ENCODE measurements around the gene SREBF1.

Gene SREBF1

DNA sequence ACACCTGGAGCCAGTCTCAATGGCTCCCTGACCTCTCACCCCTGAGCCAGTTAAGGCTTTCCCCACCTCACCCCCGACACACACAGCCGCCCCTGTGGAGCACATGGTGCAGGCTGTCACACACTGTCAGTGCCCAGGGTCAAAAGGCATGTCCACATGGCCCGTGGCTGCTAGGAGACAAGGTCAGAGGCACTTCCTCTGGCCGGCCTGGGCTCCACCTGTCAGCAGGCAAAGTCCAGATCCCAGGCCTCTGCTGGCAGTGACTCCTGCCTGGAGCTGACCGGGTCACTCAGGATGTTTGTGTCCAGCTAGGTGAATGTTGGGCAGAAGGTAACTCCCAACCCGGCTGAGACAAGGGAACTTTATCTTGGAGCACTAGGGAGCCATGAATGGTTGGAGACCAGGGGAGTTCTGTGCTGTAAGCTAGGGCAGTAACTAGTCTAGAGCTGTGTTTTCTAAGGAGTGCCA, 6.0 kb downstream of the SREBF1 start:
- no peaks in the 10 kb centered on the region for H3K27me3 ChIP-seq (ENCODE audit: control insufficient read depth in 1 of 2, insufficient read depth in 2 of 2, low read length in 2 of 2)
- H3K4me3 ChIP-seq (ENCODE audit: low read length in 2 of 2), result no peak overlapping the region
- H3K9ac ChIP-seq (ENCODE audit: low read length in 2 of 2), result peak overlapping the region in 1 of 2 donors; percentile 21
- no peaks in the 10 kb centered on the region for H3K9me3 ChIP-seq (ENCODE audit: control insufficient read depth in 2 of 2, low read length in 2 of 2)
- peaks cover 0 to 4% of the 10 kb centered on the region in 2 donors for H3K36me3 ChIP-seq (ENCODE audit: control insufficient read depth in 2 of 2, insufficient read depth in 2 of 2, low read length in 2 of 2)
- H3K27ac ChIP-seq (ENCODE audit: low read length), result peak overlapping the region; percentile 71
- peaks cover 47% of the 10 kb centered on the region for H3K4me1 ChIP-seq (ENCODE audit: control insufficient read depth, insufficient read depth, low read length)

DNA sequence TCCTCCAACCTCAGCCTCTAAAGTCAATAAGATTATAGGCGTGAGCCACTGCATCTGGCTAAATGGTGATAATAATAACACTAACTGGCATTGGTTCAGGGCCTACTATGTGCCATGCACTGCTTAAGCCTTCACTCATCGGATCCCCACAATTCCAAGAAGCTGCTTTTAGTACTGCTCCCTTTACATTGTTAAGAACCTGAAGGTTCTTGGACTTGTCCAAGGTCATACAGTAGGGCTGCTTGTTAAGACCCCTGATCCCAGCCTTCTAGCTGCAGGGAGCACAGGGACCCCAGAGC, 6.6 kb downstream of the SREBF1 start:
- peaks cover 0 to 4% of the 10 kb centered on the region in 2 donors for H3K36me3 ChIP-seq (ENCODE audit: control insufficient read depth in 2 of 2, insufficient read depth in 2 of 2, low read length in 2 of 2)
- H3K4me3 ChIP-seq (ENCODE audit: low read length in 2 of 2), result no peak overlapping the region
- no peaks in the 10 kb centered on the region for H3K9me3 ChIP-seq (ENCODE audit: control insufficient read depth in 2 of 2, low read length in 2 of 2)
- H3K4me1 ChIP-seq (ENCODE audit: control insufficient read depth, insufficient read depth, low read length), result peaks cover 47% of the 10 kb centered on the region
- H3K27me3 ChIP-seq (ENCODE audit: control insufficient read depth in 1 of 2, insufficient read depth in 2 of 2, low read length in 2 of 2), result no peaks in the 10 kb centered on the region
- no peak overlapping the region for H3K9ac ChIP-seq (ENCODE audit: low read length in 2 of 2)
- no peak overlapping the region for H3K27ac ChIP-seq (ENCODE audit: low read length)

DNA sequence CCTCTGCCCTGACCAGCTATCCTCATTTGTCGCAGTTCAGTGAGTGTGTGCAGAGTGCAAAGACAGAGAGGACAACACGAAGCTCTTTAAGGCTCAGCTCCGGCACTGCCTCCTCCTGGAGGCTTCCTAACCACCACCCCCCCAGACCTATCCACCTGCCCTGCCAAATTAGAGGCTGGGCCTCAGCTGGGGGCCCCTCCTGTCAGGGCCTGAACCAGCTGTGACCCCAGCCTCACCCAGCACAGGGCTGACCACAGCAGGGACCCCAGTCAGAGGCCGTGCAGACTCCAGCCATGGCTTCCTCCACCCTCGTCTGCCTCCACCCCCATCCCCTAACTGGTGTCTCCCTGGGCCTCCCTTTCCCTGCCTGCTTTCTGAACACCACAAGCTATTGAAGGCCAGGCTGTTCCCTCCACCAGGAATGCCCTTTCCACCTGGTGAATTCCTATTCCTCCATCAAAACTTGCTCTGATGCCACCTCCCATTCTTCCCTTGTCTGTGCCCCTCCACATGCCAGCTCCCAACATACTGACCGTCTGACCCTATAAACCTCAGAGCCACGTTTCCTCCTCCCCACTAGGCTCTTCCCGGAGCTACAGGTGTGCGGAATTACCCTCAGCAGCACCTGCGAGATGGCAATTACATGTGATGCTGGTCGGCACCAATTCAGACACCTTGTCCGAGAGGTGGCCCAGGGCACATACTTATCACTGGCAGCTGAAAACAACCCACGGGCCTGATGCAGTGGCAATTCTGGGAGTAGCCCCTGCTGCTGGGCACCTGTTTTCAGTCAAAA, 8.8 kb downstream of the SREBF1 start:
- H3K27ac ChIP-seq (ENCODE audit: low read length), result no peak overlapping the region

DNA sequence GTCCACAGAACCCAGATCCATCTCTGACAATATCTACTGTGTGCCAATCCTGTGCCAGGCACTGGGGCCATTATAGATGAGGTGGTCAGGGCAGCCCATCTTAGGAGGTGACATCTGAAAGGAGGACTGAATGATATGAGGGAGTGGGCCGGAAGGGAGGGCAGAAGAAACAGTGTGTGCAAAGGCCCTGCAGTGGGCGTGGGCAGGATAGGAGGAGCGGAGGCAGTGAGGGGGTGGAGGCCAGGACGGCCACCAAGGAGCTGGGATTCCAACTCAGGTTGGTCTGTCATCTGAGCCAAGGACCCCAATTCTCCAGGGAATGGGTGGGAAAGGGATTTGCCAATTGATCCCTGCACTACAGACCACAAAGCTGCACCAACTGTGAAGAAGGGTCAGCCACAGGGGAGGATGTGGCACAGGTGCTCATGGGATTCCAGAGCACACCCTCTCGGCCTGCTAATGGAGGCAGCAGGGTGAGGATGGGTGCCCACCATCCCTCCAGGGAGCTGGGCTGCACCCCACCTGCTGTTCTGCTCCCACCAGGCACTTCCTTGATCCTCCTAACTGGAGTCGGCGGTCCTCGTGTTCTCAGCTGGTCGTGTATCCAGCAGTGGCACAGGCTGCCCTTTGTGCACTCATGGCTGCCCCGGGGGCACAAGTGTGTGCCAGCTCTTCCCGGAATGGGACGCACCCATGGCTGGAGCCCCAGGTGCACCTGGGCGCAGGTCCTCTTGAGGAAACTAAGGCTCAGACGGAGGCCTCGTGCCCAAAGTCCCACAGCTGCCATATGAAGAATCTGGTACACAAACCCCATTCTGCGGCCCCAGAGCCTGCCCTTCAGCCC, 9.6 kb downstream of the SREBF1 start:
- H3K4me1 ChIP-seq (ENCODE audit: control insufficient read depth, insufficient read depth, low read length), result peaks cover 64% of the 10 kb centered on the region

More for the DNA sequence above, 8.8 kb downstream of the SREBF1 start:
- Histone ChIP-seq H3K36me3 (ENCODE audit: control insufficient read depth in 2 of 2, insufficient read depth in 2 of 2, low read length in 2 of 2) (peaks cover 0 to 4% of the 10 kb centered on the region in 2 donors), H3K9ac (ENCODE audit: low read length in 2 of 2) (no peak overlapping the region), H3K4me3 (ENCODE audit: low read length in 2 of 2) (no peak overlapping the region), H3K27me3 (ENCODE audit: control insufficient read depth in 1 of 2, insufficient read depth in 2 of 2, low read length in 2 of 2) (no peaks in the 10 kb centered on the region), H3K9me3 (ENCODE audit: control insufficient read depth in 2 of 2, low read length in 2 of 2) (no peaks in the 10 kb centered on the region), H3K4me1 (ENCODE audit: control insufficient read depth, insufficient read depth, low read length) (peaks cover 58% of the 10 kb centered on the region)

DNA sequence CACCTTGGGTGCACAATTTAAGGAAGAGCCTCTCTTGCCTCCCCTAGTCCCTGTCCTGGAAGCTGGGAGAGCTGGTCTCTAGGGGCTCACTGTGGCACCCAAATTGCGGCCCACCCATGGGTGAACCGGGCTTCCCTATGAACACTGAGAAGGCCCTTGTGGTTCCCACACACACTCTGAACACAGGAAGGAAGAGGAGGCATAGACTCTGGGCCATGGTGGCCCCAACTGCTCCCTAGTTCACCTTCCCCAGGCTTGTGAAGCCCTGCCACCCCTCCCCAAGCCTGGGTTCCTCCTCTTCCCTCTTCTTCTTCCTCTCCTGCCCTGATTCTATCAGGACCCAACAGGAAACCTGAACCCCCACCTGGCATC, 10.5 kb downstream of the SREBF1 start:
- no peak overlapping the region for H3K4me3 ChIP-seq (ENCODE audit: low read length in 2 of 2)
- H3K4me1 ChIP-seq (ENCODE audit: control insufficient read depth, insufficient read depth, low read length), result peaks cover 64% of the 10 kb centered on the region
- H3K27me3 ChIP-seq (ENCODE audit: control insufficient read depth in 1 of 2, insufficient read depth in 2 of 2, low read length in 2 of 2), result no peaks in the 10 kb centered on the region
- no peaks in the 10 kb centered on the region for H3K9me3 ChIP-seq (ENCODE audit: control insufficient read depth in 2 of 2, low read length in 2 of 2)
- H3K36me3 ChIP-seq (ENCODE audit: control insufficient read depth in 2 of 2, insufficient read depth in 2 of 2, low read length in 2 of 2), result peaks cover 0 to 4% of the 10 kb centered on the region in 2 donors
- H3K9ac ChIP-seq (ENCODE audit: low read length in 2 of 2), result no peak overlapping the region
- peak overlapping the region; percentile 46 for H3K27ac ChIP-seq (ENCODE audit: low read length)

More for the DNA sequence above, 9.6 kb downstream of the SREBF1 start:
- H3K9me3 ChIP-seq (ENCODE audit: control insufficient read depth in 2 of 2, low read length in 2 of 2), result no peaks in the 10 kb centered on the region
- no peak overlapping the region for H3K4me3 ChIP-seq (ENCODE audit: low read length in 2 of 2)
- peak overlapping the region; percentile 31 for H3K27ac ChIP-seq (ENCODE audit: low read length)
- peaks cover 0 to 4% of the 10 kb centered on the region in 2 donors for H3K36me3 ChIP-seq (ENCODE audit: control insufficient read depth in 2 of 2, insufficient read depth in 2 of 2, low read length in 2 of 2)
- no peak overlapping the region for H3K9ac ChIP-seq (ENCODE audit: low read length in 2 of 2)
- no peaks in the 10 kb centered on the region for H3K27me3 ChIP-seq (ENCODE audit: control insufficient read depth in 1 of 2, insufficient read depth in 2 of 2, low read length in 2 of 2)

DNA sequence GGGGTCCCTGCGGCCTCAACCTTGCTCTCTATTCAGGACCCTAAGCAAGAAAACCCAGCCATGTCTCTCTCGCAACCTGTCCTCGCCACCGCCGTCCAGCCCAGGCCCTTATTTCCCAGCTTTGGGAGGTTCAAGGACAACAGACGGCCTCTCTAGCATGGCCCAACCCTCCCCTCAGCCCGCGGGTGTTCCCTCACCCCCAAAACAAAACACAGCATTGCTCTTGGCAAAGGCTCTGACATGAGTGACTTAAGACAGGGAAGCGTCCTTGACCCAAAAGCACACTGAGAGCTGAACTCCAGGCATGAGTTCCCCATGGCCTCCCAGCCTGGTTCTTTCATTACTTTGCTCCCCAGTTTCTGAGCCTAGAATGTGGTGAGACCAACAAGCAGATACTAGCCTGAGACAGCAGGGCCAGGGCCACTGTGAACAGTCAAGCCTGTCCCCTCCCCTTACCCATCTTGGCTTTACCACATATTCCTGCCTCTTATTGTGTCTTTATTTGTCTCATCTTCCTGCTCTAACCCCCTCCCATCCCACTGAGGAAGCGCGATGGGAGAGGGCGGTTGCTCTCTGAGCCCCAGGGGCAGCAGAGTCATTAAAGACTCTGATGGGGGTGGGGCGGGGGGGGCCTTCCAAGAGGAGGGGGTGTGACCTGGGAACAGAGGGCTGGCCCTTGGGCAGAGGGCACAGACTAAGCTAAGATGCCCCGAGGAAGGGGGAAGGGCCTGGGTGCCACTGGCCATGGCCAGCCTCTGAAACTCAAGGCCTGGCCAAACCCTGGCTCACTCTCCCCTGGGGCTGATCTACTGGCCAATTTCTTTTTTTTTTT, 11.8 kb downstream of the SREBF1 start:
- H3K4me3 ChIP-seq (ENCODE audit: low read length in 2 of 2), result peak overlapping the region; percentile 70 to 74
- H3K9ac ChIP-seq (ENCODE audit: low read length in 2 of 2), result peak overlapping the region in 1 of 2 donors; percentile 59
- no peaks in the 10 kb centered on the region for H3K27me3 ChIP-seq (ENCODE audit: control insufficient read depth in 1 of 2, insufficient read depth in 2 of 2, low read length in 2 of 2)
- peak overlapping the region; percentile 86 for H3K27ac ChIP-seq (ENCODE audit: low read length)
- peaks cover 67% of the 10 kb centered on the region for H3K4me1 ChIP-seq (ENCODE audit: control insufficient read depth, insufficient read depth, low read length)
- peaks cover 0 to 2% of the 10 kb centered on the region in 2 donors for H3K36me3 ChIP-seq (ENCODE audit: control insufficient read depth in 2 of 2, insufficient read depth in 2 of 2, low read length in 2 of 2)
- H3K9me3 ChIP-seq (ENCODE audit: control insufficient read depth in 2 of 2, low read length in 2 of 2), result no peaks in the 10 kb centered on the region

DNA sequence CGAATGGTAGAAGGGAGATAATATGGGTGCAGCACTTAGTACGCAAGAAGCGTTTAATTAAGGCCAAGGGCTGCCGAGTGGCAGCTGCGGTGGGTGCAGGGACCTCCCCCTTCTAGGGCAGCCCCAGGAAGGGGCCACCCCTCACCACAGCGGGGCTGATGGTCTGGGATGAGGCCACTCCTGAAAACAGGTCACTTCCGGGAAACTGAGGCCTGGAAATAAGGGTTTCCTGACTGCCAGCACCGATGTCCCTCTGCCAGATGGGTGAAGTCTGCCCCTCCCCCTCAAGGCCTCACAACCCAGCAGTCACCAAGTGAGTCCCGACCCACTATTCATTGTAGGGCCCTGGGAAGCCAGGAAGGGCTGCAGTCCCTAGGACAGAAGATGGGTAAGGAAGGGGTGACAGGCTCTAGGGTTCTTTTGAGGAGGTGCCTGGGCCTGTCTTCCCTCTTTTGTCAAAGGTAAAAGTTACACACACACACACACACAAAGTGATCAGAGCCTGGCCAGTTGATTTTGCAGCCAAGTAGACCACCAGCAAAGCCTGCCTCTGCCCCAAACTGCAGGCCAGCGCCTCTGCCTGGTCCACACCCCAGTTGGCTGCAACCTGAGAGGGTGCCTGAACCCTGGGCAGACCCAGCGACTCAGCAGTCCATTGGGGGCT, 12.5 kb downstream of the SREBF1 start:
- H3K4me3 ChIP-seq (ENCODE audit: low read length in 2 of 2), result peak overlapping the region; percentile 70 to 74
- H3K36me3 ChIP-seq (ENCODE audit: control insufficient read depth in 2 of 2, insufficient read depth in 2 of 2, low read length in 2 of 2), result peaks cover under 1 to 6% of the 10 kb centered on the region in 2 donors
- no peaks in the 10 kb centered on the region for H3K27me3 ChIP-seq (ENCODE audit: control insufficient read depth in 1 of 2, insufficient read depth in 2 of 2, low read length in 2 of 2)
- no peaks in the 10 kb centered on the region for H3K9me3 ChIP-seq (ENCODE audit: control insufficient read depth in 2 of 2, low read length in 2 of 2)
- peaks cover 72% of the 10 kb centered on the region for H3K4me1 ChIP-seq (ENCODE audit: control insufficient read depth, insufficient read depth, low read length)
- peak overlapping the region; percentile 59 to 68 for H3K9ac ChIP-seq (ENCODE audit: low read length in 2 of 2)
- peak overlapping the region; percentile 86 for H3K27ac ChIP-seq (ENCODE audit: low read length)

DNA sequence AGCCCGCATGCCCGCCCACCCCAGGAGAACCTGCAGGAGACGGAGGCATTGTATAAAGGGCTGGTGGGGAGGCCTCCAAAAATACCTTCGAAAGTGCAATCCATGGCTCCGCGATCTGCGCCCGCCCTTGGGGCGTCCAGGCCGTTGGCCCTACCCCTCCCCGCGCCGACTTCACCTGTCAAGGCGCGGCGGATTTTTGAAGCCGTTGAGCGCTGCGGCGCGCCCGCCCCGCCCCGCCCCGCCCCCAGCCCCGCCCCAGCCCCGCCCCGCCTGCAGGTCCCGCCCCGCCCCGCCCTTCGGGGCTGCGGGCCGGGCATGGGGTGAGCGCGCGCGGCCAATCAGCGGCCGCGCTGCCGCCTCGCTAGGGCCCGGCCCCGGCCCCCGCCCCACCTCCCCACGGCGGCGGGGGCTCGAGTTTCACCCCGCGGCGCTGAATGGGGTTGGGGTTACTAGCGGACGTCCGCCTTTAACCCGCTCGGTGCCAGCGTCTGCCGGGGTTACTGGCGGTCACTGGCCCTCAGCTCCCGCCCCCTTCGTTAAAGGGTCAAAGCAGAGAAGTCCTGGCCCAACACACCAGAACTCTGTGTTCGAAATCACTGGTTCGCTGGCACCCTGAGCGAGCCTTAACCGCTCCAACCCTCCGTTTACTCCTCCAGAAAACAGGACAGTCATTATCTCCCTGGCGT, 13.2 kb downstream of the SREBF1 start:
- peak overlapping the region; percentile 59 to 68 for H3K9ac ChIP-seq (ENCODE audit: low read length in 2 of 2)
- H3K27me3 ChIP-seq (ENCODE audit: control insufficient read depth in 1 of 2, insufficient read depth in 2 of 2, low read length in 2 of 2), result no peaks in the 10 kb centered on the region
- no peaks in the 10 kb centered on the region for H3K9me3 ChIP-seq (ENCODE audit: control insufficient read depth in 2 of 2, low read length in 2 of 2)
- peak overlapping the region; percentile 70 to 79 for H3K4me3 ChIP-seq (ENCODE audit: low read length in 2 of 2)
- peaks cover 78% of the 10 kb centered on the region for H3K4me1 ChIP-seq (ENCODE audit: control insufficient read depth, insufficient read depth, low read length)
- H3K27ac ChIP-seq (ENCODE audit: low read length), result peak overlapping the region; percentile 86
- H3K36me3 ChIP-seq (ENCODE audit: control insufficient read depth in 2 of 2, insufficient read depth in 2 of 2, low read length in 2 of 2), result peaks cover 7 to 11% of the 10 kb centered on the region in 2 donors

DNA sequence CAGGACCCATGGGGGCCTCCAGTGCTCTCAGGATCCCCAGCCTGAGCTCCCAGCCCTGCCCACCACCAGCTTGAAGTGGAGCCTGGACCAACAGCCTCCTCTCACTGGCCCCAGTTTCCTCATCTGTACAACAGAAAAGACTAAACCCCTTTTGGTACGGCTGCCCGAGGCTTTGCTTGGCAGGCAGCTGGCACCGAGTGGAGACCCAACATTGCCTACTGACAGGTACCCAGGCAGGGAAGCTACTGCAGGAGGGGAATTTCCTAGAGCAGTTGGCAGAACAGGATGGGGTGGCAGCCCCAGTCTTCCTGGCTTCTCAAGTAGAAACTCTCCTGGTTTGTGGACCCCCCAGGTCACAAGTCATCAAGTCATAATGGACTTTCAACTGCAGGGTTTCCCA, 14.2 kb downstream of the SREBF1 start:
- Histone ChIP-seq H3K9me3 (ENCODE audit: control insufficient read depth in 2 of 2, low read length in 2 of 2) (no peaks in the 10 kb centered on the region), H3K4me3 (ENCODE audit: low read length in 2 of 2) (peak overlapping the region; percentile 68 to 79), H3K36me3 (ENCODE audit: control insufficient read depth in 2 of 2, insufficient read depth in 2 of 2, low read length in 2 of 2) (peaks cover 11 to 14% of the 10 kb centered on the region in 2 donors), H3K4me1 (ENCODE audit: control insufficient read depth, insufficient read depth, low read length) (peaks cover 78% of the 10 kb centered on the region), H3K9ac (ENCODE audit: low read length in 2 of 2) (peak overlapping the region; percentile 1 to 42), H3K27me3 (ENCODE audit: control insufficient read depth in 1 of 2, insufficient read depth in 2 of 2, low read length in 2 of 2) (no peaks in the 10 kb centered on the region), H3K27ac (ENCODE audit: low read length) (peak overlapping the region; percentile 55)
